AG20443 (cell line): ENCODE results near the gene MALAT1.

Source experiments
- DNase-seq: peaks from one replicate; pipeline ENCODE4 v3.0.0; 2012; ENCODE audit warnings: low spot score, mixed read lengths

MALAT1 gene

GRCh38 chr11:65479184-65480145 lies 19.4 kb upstream of the MALAT1 start:
- DNase-seq = peak; percentile 65

- no peak for DNase-seq
These were observed 16.5 kb upstream of the MALAT1 start for GRCh38 chr11:65482306-65482850.

- DNase-seq = no peak
These were observed 13.0 kb upstream of the MALAT1 start for GRCh38 chr11:65485920-65486219.

GRCh38 chr11:65486570-65487466 lies 12.0 kb upstream of the MALAT1 start:
- no peak for DNase-seq

GRCh38 chr11:65487467-65488272 lies 11.2 kb upstream of the MALAT1 start:
- DNase-seq = peak; percentile 93

- peak; percentile 37 for DNase-seq
These were observed 10.4 kb upstream of the MALAT1 start for GRCh38 chr11:65488273-65489034.

GRCh38 chr11:65489035-65489705 lies 9.7 kb upstream of the MALAT1 start:
- peak; percentile 68 for DNase-seq

GRCh38 chr11:65489706-65490320 lies 9.0 kb upstream of the MALAT1 start:
- no peak for DNase-seq

- no peak for DNase-seq
These were observed 7.7 kb upstream of the MALAT1 start for GRCh38 chr11:65491163-65491465.

GRCh38 chr11:65491614-65492386 lies 7.0 kb upstream of the MALAT1 start:
- DNase-seq = peak; percentile 41

GRCh38 chr11:65492387-65492636 lies 6.5 kb upstream of the MALAT1 start:
- DNase-seq = no peak

- DNase-seq = peak; percentile 40
These were observed 6.0 kb upstream of the MALAT1 start for GRCh38 chr11:65492637-65493366.

GRCh38 chr11:65493367-65494176 lies 5.3 kb upstream of the MALAT1 start:
- DNase-seq = peak; percentile 56

- DNase-seq = no peak
These were observed 2.3 kb upstream of the MALAT1 start for GRCh38 chr11:65496304-65497140.

GRCh38 chr11:65497141-65498041 lies 1.5 kb upstream of the MALAT1 start:
- DNase-seq = peak; percentile 88
